SK-N-SH (cell line): ENCODE results near the gene ATAD3B. TPM values are rescaled to one million over a fixed set of nuclear protein-coding genes. Genes with fewer than 3 reads are reported as not detected.
"Not testable (repeated sequence)": the region's sequence is repeated elsewhere in the genome, so short reads cannot be mapped to it uniquely, and the experiment has no call there.

Experiments
- CTCF ChIA-PET: fragments of 300-600, 350-600 bp; formaldehyde crosslinking; extraction: SDS; loops from one replicate; lab custom pipeline; 2021; lab: Yijun Ruan, JAX
- POLR2A ChIA-PET: fragments of 350-600 bp; sonication (Branson Sonifier 250); formaldehyde crosslinking; extraction: SDS; loops from one replicate; lab custom pipeline; 2020; ENCODE audit warnings: antibody characterized with exemption, inconsistent platforms; lab: Yijun Ruan, JAX
- DNase-seq: peaks from one replicate; pipeline ENCODE4 v3.0.0; 2012
- H2AFZ ChIP-seq: fragments of 200-600 bp; sonication (generic); 2 replicates; pipeline ENCODE4 v1.8.1; 2016; ENCODE audit warnings: antibody characterized with exemption, mild to moderate bottlenecking, low read depth
- H3F3A ChIP-seq: fragments of 200-600 bp; sonication (generic); replicated peaks from 2 replicates; pipeline ENCODE3; 2016; ENCODE audit warnings: antibody characterized with exemption, mild to moderate bottlenecking; ENCODE audit not compliant: insufficient read depth
- H3K27ac ChIP-seq, 2 experiments: fragments of 200-500 bp in 1 of 2; fragments of 200-600 bp in 1 of 2; sonication (Bioruptor generic) in 1 of 2; sonication (generic), shearing (Covaris generic) in 1 of 2; 2 replicates each; pipeline versions ENCODE4 v1.5.1 to v1.6.1; 2014 to 2016; ENCODE audit warnings: low read depth in 2 of 2, inconsistent platforms in 1 of 2, low read length in 1 of 2, mild to moderate bottlenecking in 1 of 2, mixed read lengths in 1 of 2
- H3K27me3 ChIP-seq: fragments of 200-600 bp; sonication (generic), shearing (Covaris generic); 2 replicates; pipeline ENCODE4 v1.6.1; 2016; ENCODE audit warnings: mixed run types; ENCODE audit not compliant: insufficient read depth
- H3K36me3 ChIP-seq, 2 experiments: fragments of 200-500 bp in 1 of 2; fragments of 200-600 bp in 1 of 2; sonication (Bioruptor generic) in 1 of 2; sonication (generic) in 1 of 2; replicated peaks in 1 of 2; 2 replicates each; pipeline versions ENCODE3 to v1.5.1; 2014 to 2016; ENCODE audit warnings: low read length in 1 of 2, mild to moderate bottlenecking in 1 of 2; ENCODE audit not compliant: insufficient read depth in 2 of 2, control insufficient read depth in 1 of 2
- H3K4me1 ChIP-seq, 2 experiments: fragments of 200-500 bp in 1 of 2; fragments of 200-600 bp in 1 of 2; sonication (Bioruptor generic) in 1 of 2; sonication (generic), shearing (Covaris generic) in 1 of 2; 2 replicates each; pipeline versions ENCODE4 v1.5.1 to v1.6.1; 2014 to 2016; ENCODE audit warnings: low read depth in 1 of 2, low read length in 1 of 2, mixed run types in 1 of 2; ENCODE audit not compliant: insufficient read depth in 2 of 2, control insufficient read depth in 1 of 2
- H3K4me2 ChIP-seq: fragments of 200-600 bp; sonication (generic), shearing (Covaris generic); 2 replicates; pipeline ENCODE4 v1.6.1; 2017; ENCODE audit warnings: mixed run types
- H3K4me3 ChIP-seq, 2 experiments: fragments of 200-500 bp in 1 of 2; fragments of 200-600 bp in 1 of 2; sonication (Bioruptor generic) in 1 of 2; sonication (generic), shearing (Covaris generic) in 1 of 2; 2 replicates each; pipeline versions ENCODE4 v1.5.1 to v1.8.1; 2014 to 2016; ENCODE audit warnings: low read depth in 2 of 2, inconsistent platforms in 1 of 2, low read length in 1 of 2, mild to moderate bottlenecking in 1 of 2, mixed read lengths in 1 of 2, moderate library complexity in 1 of 2
- H3K79me2 ChIP-seq: fragments of 200-600 bp; sonication (generic); 2 replicates; pipeline ENCODE4 v1.8.1; 2017; ENCODE audit warnings: mild to moderate bottlenecking; ENCODE audit not compliant: insufficient read depth
- H3K9ac ChIP-seq: fragments of 200-600 bp; sonication (generic); 2 replicates; pipeline ENCODE4 v1.6.1; 2017; ENCODE audit warnings: mixed run types
- H3K9me2 ChIP-seq: fragments of 200-600 bp; sonication (generic); 2 replicates; pipeline ENCODE4 v1.6.1; 2017; ENCODE audit warnings: mixed run types
- H3K9me3 ChIP-seq: fragments of 200-600 bp; sonication (generic); 2 replicates; pipeline ENCODE4 v1.6.1; 2017; ENCODE audit warnings: mixed run types, mild to moderate bottlenecking, moderate library complexity
- H4K20me1 ChIP-seq: fragments of 200-600 bp; sonication (generic); 2 replicates; pipeline ENCODE4 v1.6.1; 2017; ENCODE audit warnings: mild to moderate bottlenecking, mixed run types; ENCODE audit not compliant: insufficient read depth
- CTCF ChIP-seq: fragments of 200-600 bp; sonication (generic); IDR thresholded peaks from 2 replicates; pipeline ENCODE4 v1.6.1; 2017; ENCODE audit warnings: antibody characterized with exemption, mild to moderate bottlenecking, moderate library complexity
- ELF1 ChIP-seq: IDR thresholded peaks from 2 replicates; pipeline ENCODE4 v1.4.0; 2012
- EZH2phosphoT487 ChIP-seq: fragments of 200-600 bp; sonication (generic); IDR thresholded peaks from 2 replicates; pipeline ENCODE4 v1.6.1; 2017; ENCODE audit warnings: low read depth, mixed run types, mild to moderate bottlenecking, antibody characterized with exemption, moderate library complexity, borderline replicate concordance
- FOSL2 ChIP-seq: IDR thresholded peaks from 2 replicates; pipeline ENCODE4 v1.4.0; 2012; ENCODE audit warnings: low read depth, mild to moderate bottlenecking, moderate library complexity, borderline replicate concordance
- FOXM1 ChIP-seq: IDR thresholded peaks from 2 replicates; pipeline ENCODE4 v1.4.0; 2012; ENCODE audit warnings: low read depth, mild to moderate bottlenecking
- IRF3 ChIP-seq: fragments of 150-350 bp; IDR thresholded peaks from 2 replicates; pipeline ENCODE4 v1.6.1; 2016; ENCODE audit warnings: mild to moderate bottlenecking, low read depth, low read length
- MEF2A ChIP-seq: IDR thresholded peaks from 2 replicates; pipeline ENCODE4 v1.4.0; 2012; ENCODE audit warnings: low read depth, borderline replicate concordance
- MXI1 ChIP-seq: IDR thresholded peaks from 2 replicates; pipeline ENCODE4 v1.6.1; 2012; ENCODE audit warnings: mild to moderate bottlenecking, low read depth, low read length, improper control_type of control experiment
- NRF1 ChIP-seq: IDR thresholded peaks from 2 replicates; pipeline ENCODE4 v1.6.1; 2012; ENCODE audit warnings: low read depth, mild to moderate bottlenecking, low read length
- PBX3 ChIP-seq: IDR thresholded peaks from 2 replicates; pipeline ENCODE4; 2012
- RAD21 ChIP-seq: IDR thresholded peaks from 2 replicates; pipeline ENCODE4 v1.6.1; 2012; ENCODE audit warnings: mild to moderate bottlenecking, low read length
- SIN3A ChIP-seq: IDR thresholded peaks from 2 replicates; pipeline ENCODE4 v1.6.1; 2012; ENCODE audit warnings: low read depth, mild to moderate bottlenecking, low read length, moderate library complexity, borderline replicate concordance
- SMC3 ChIP-seq: IDR thresholded peaks from 2 replicates; pipeline ENCODE4 v1.6.1; 2012; ENCODE audit warnings: low read depth, low read length, improper control_type of control experiment
- TCF12 ChIP-seq: IDR thresholded peaks from 2 replicates; pipeline ENCODE4 v1.4.0; 2012
- YY1 ChIP-seq: IDR thresholded peaks from 2 replicates; pipeline ENCODE4 v1.4.0; 2012; ENCODE audit warnings: low read depth, mild to moderate bottlenecking
- ZBTB33 ChIP-seq: IDR thresholded peaks from 2 replicates; pipeline ENCODE4 v1.4.0; 2012; ENCODE audit warnings: low read depth, borderline replicate concordance
- WGBS: methylation state at CpG from one replicate; pipeline ENCODE4 v1.1.6; 2017; ENCODE audit warnings: low lambda C conversion rate; 5-methylcytosine and 5-hydroxymethylcytosine counted together
- polyA plus RNA-seq, 3 experiments: library from polyadenylated mRNA; depleted of rRNA; stranded (reverse); fragments of >200 nt; gene quantifications; 2 replicates each; pipeline ENCODE4 v1.2.3, GENCODE V29; 2012

Gene ATAD3B
- polyA plus RNA-seq, 1 of the 3 experiments (the other 2 are of a cell fraction): 71.6 TPM

- H3K4me1 ChIP-seq, DNase-seq, H3F3A ChIP-seq, CTCF ChIA-PET, H3K36me3 ChIP-seq, H3K9me2 ChIP-seq, H2AFZ ChIP-seq, H3K27me3 ChIP-seq, H3K9me3 ChIP-seq, POLR2A ChIA-PET: not testable (repeated sequence)
- H3K4me2 ChIP-seq: peak overlapping the region; percentile 78
- peak overlapping the region in 1 of 2 experiments; percentile 46; a peak in 2 of 4 replicates for H3K27ac ChIP-seq
- H4K20me1 ChIP-seq: peaks cover 24% of the 10 kb centered on the region
- peak overlapping the region; percentile 66 to 84 for H3K4me3 ChIP-seq
- peaks cover 53% of the 10 kb centered on the region for H3K79me2 ChIP-seq
- H3K9ac ChIP-seq: peak overlapping the region; percentile 68; the same call in 1 of the 2 replicates
- 17% methylated on average over 7 of the region's 65 CpGs for WGBS
These were observed 700 bp downstream of the ATAD3B start for GRCh38 chr1:1472053-1472876.

- H2AFZ ChIP-seq, POLR2A ChIA-PET, CTCF ChIA-PET, H3K4me3 ChIP-seq, H3K27me3 ChIP-seq, H3K4me2 ChIP-seq, H3K9me2 ChIP-seq, H3K9me3 ChIP-seq, H3K9ac ChIP-seq, DNase-seq, H3K4me1 ChIP-seq, H3K27ac ChIP-seq, H3F3A ChIP-seq: not testable (repeated sequence)
- 100% methylated on average over 3 of the region's 17 CpGs for WGBS
- Histone ChIP-seq H4K20me1 (peaks cover 25% of the 10 kb centered on the region), H3K79me2 (peaks cover 67% of the 10 kb centered on the region), H3K36me3 (peaks cover 0 to 20% of the 10 kb centered on the region in 2 experiments)
These were observed 4.4 kb downstream of the ATAD3B start for GRCh38 chr1:1476011-1476410.

GRCh38 chr1:1477206-1477605, 5.6 kb downstream of the ATAD3B start:
- DNase-seq: no peak
- Histone ChIP-seq H2AFZ (no peak overlapping the region), H3K79me2 (peaks cover 65% of the 10 kb centered on the region), H3K9me3 (no peaks in the 10 kb centered on the region), H3K9me2 (no peaks in the 10 kb centered on the region), H3K4me3 (no peak overlapping the region), H3K4me2 (no peak overlapping the region), H3K9ac (no peak overlapping the region), H3K4me1 (no peaks in the 10 kb centered on the region; a peak in 1 of 4 replicates), H3K27ac (no peak overlapping the region), H3K36me3 (peaks cover 0 to 20% of the 10 kb centered on the region in 2 experiments), H4K20me1 (peaks cover 25% of the 10 kb centered on the region), H3K27me3 (no peaks in the 10 kb centered on the region), H3F3A (peaks cover 3% of the 10 kb centered on the region)
- CTCF ChIA-PET: no interaction called here
- WGBS: 97% methylated on average over 22 of the region's 22 CpGs
- POLR2A ChIA-PET: no interaction called here
- TF ChIP-seq CTCF (no peak), ZBTB33 (no peak), FOSL2 (no peak), RAD21 (no peak), FOXM1 (no peak), NRF1 (no peak), MXI1 (no peak), ELF1 (no peak), MEF2A (no peak), EZH2phosphoT487 (no peak), SIN3A (no peak), YY1 (no peak), PBX3 (no peak), TCF12 (no peak), SMC3 (no peak), IRF3 (no peak)
